NCI-H82 (cell line): Measurements from ENCODE around the gene YJU2.
A peak's percentile ranks its signal among the peaks of the same experiment; 100 is the strongest.
"Not testable (repeated sequence)": the region's sequence is repeated elsewhere in the genome, so short reads cannot be mapped to it uniquely, and the experiment has no call there.

Experiments
- DNase-seq: peaks from one replicate; lab custom pipeline; 2025; lab: John Stamatoyannopoulos, UW

Gene YJU2

GRCh38 chr19:4267901-4268815, 21.3 kb downstream of the YJU2 start:
- DNase-seq, result no peak

- DNase-seq, result no peak
Observed at GRCh38 chr19:4268816-4269430, 22.0 kb downstream of the YJU2 start.

GRCh38 chr19:4272894-4273293, 26.0 kb downstream of the YJU2 start:
- DNase-seq, result no peak

GRCh38 chr19:4274321-4274686, 27.4 kb downstream of the YJU2 start:
- DNase-seq, result not testable (repeated sequence)

- no peak for DNase-seq
Observed at GRCh38 chr19:4277191-4277696, 30.4 kb downstream of the YJU2 start.

GRCh38 chr19:4278010-4278409, 31.1 kb downstream of the YJU2 start:
- no peak for DNase-seq

GRCh38 chr19:4278419-4279266, 31.8 kb downstream of the YJU2 start, which contains the start of gene SHD:
SHD (plus strand) TSS chr19:4279266; CDS start chr19:4280064, 798 bp downstream.
- DNase-seq, result peak; percentile 19

- DNase-seq, result no peak
Observed at GRCh38 chr19:4279267-4279529, 32.3 kb downstream of the YJU2 start.

GRCh38 chr19:4279530-4280422, 32.9 kb downstream of the YJU2 start:
- DNase-seq, result no peak

- DNase-seq, result peak; percentile 85
Observed at GRCh38 chr19:4284176-4284958, 37.5 kb downstream of the YJU2 start.

- DNase-seq, result no peak
Observed at GRCh38 chr19:4284974-4285373, 38.1 kb downstream of the YJU2 start.

- not testable (repeated sequence) for DNase-seq
Observed at GRCh38 chr19:4286141-4286540, 39.3 kb downstream of the YJU2 start.

- DNase-seq, result no peak
Observed at GRCh38 chr19:4288091-4288777, 41.4 kb downstream of the YJU2 start.

GRCh38 chr19:4291184-4291732, 44.4 kb downstream of the YJU2 start:
- DNase-seq, result peak; percentile 18

GRCh38 chr19:4292515-4292914, 45.6 kb downstream of the YJU2 start:
- DNase-seq, result no peak

- DNase-seq, result no peak
Observed at GRCh38 chr19:4294389-4294788, 47.5 kb downstream of the YJU2 start.

- peak; percentile 92 for DNase-seq
Observed at GRCh38 chr19:4295972-4296771, 49.3 kb downstream of the YJU2 start.

- DNase-seq, result no peak
Observed at GRCh38 chr19:4297901-4298809, 51.3 kb downstream of the YJU2 start.
